Activated CD8-positive, alpha-beta memory T cell treated with anti-CD3 and anti-CD28 coated beads, Interleukin-2, amount 50 U/mL, for 4 hours (primary cell): ENCODE results near the gene VAV1.

Experiments used
- DNase-seq: peaks from one replicate; pipeline ENCODE4 v3.0.0-alpha.2; 2020

Gene VAV1

GRCh38 chr19:6906559-6907060, 134.1 kb downstream of the VAV1 start:
- DNase-seq = no peak
